IPS DF 19.7 (cell line): ENCODE results near the gene CCDC167.

Experiments used
- DNase-seq: peaks from one replicate; pipeline ENCODE4 v3.0.0-alpha.2; 2013; ENCODE audit warnings: low read depth, low spot score

The CCDC167 gene

DNA sequence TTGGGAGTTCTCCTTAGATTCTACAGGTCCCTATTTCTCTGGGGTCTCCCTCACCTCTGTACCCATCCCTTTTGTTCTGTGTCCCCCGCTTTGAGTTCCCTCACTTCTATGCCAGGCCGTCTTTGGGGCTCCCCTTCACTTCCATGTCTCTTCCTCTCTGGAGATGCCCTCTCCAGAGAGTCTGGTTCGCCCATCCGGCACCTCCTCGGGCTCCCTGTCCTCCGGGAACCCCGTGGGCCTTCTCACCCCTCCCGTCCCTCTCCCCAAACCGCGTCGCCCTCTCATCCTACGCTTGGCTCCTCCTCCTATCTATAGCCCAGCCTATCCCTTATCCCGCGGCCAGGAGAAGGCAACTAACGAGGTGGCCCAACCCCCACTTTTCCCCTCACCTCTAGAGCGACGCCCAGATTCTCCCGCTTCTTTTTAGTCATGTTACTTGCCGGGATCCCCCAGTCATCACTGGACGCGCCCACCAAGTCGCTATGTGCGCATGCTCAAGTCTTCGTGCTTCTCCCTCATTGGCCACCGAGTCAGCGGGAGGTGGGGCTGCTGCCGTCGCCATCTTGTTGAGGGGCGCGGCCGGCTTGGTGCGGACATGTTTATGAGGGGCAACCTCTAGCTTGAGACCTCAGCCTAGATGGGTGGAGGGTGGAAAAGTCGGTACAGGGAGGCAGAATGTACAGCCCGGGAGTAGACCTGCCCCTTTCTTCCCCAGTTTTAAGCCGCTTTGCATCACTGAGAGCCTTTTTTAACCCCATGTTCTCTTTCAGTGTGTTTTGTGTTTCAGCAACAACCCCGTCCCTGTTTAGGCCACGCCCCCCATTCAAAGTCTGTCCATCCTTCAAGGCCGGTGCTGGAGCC is at the start of gene CCDC167:
Gene CCDC167 (minus strand): TSS at position 461 of the 861 bp plus-strand sequence. CDS start 30 bp downstream, at position 431.
- peak; percentile 99 for DNase-seq

DNA sequence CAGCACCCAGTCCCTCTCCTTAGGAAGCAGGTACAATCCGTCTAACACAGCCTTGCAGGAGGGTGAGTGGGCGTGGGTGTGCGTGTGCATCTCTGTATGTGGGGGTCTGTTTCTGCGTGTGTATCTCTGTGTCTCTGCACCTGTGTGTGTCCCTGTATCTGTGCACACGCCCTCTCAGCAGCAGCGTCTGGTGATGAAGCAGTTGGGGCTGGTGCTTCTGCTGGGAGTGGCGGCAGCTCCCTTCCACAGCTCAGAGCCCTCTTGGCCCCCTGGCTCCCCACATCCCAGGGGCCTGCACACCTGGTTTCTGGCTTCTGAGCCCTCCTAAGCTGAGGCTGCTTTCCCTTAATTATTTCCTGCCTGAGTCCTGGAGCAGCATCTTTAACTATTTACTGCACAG is 49.5 kb upstream of the CCDC167 start:
- no peak for DNase-seq

DNA sequence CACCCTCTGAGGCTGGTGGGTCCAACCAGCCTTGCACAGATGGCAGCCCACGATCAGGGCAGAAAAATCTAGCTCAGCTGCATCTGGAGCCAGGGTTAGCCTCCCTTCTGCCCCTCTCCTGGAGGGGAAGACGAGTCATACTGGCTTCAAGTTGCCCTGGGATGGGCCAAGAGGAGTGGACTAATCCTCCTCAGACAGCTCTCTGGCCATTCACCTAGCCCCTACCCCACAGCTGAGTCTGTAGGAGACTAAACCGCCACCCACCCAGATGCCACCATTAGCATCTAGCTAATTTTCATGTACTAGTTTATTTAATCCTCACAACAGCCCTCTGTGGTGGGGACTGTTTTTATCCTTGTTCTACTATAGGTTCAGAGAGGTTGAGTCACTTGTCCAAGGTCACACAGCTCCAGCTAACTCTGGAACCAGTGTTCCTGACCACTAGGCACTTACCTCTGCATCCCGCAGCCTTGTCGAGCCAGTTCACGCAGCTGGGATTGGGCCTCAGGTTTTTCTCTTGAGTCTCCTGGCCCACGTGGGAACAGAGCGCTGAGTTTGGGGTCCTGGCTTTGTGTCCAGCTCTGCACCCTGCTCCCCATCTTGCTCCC is 48.5 kb upstream of the CCDC167 start:
- no peak for DNase-seq

DNA sequence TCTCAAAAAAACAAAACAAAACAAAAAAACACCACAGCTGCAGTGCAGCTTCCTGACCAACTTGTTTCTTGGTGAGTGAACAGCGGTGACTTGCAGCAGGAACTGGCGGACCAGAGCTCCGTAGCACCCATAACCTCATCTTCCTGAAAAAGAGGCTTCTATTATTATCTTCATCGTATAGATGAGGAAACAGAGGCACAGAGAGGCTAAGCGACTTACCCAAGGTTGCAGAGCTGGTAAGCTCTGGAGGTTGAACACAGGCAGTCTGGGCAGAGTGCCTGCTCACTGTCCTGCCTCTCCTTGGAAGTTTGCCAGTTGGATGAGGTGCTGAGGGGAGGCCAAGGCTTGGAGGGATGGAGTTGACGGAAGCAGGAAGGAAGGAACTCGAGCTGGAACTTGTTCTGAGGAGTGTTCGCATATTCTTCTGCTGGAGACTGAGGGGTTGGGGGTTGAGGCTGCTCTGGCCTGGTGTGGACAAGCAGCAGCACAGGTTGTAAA is 47.9 kb upstream of the CCDC167 start:
- DNase-seq = no peak

- no peak for DNase-seq
These were observed 46.6 kb upstream of the CCDC167 start for GRCh38 chr6:37546141-37546871.

DNA sequence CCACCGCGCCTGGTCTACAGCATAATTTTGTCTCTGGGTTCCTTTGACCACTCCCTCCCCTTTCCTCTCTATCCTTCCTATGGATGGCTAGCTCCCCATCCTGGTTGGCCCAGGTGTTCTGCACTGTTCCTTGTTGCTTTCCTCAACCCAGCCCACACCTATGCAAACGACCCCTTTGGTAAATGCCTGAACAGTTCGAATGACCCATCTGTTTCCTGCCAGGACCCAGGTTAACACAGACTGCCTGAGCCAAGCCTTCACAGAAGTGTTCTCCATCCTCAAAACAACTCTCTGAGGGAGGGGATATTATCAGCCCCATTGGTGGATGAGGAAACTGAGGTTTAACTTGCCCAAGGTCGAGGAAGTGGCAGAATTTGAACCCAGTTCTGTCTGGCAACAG is 44.8 kb upstream of the CCDC167 start:
- DNase-seq = no peak

DNA sequence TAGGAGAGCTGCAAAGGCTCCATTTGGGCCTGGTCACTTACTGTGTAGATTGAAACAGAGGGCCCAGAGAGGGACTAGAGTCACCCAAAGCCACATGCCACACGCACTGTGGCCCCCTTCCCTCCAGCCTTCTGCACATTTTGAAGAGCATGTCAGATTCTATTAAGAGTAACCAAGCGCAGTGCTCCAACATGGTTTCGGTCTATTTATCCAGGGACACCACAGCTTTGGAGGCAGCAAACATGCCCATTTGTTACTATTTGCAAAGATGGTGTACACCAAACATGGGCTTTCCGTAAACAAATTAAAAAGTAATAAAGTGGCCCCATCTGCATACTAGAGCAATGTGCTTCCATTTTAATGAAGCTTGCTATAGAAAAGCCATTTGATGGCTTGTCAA is 43.7 kb upstream of the CCDC167 start:
- DNase-seq = no peak

DNA sequence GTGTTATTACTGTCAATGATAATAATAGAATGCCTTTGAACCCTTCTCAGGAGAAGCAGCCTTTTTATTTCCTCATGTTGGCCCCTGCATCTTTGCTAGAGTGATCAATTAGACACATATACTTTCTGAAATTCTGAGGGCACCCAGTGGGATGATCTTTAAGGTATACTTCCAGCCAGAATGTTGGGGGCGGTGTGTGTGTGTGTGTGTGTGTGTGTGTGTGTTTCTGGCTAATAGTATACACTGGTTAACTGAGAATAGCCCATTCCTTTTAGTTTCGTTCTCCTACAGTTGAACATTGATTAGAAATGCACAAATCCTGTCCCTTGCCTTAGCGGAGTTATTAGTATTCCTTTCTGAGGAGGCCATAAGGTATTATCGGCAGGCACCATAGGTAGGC is 41.7 kb upstream of the CCDC167 start:
- no peak for DNase-seq

- DNase-seq = no peak
These were observed 40.7 kb upstream of the CCDC167 start for GRCh38 chr6:37540390-37540789.

GRCh38 chr6:37540029-37540352 is 40.3 kb upstream of the CCDC167 start:
- DNase-seq = no peak

GRCh38 chr6:37539171-37540028 is 39.7 kb upstream of the CCDC167 start:
- no peak for DNase-seq

- no peak for DNase-seq
These were observed 38.4 kb upstream of the CCDC167 start for GRCh38 chr6:37538107-37538506.

DNA sequence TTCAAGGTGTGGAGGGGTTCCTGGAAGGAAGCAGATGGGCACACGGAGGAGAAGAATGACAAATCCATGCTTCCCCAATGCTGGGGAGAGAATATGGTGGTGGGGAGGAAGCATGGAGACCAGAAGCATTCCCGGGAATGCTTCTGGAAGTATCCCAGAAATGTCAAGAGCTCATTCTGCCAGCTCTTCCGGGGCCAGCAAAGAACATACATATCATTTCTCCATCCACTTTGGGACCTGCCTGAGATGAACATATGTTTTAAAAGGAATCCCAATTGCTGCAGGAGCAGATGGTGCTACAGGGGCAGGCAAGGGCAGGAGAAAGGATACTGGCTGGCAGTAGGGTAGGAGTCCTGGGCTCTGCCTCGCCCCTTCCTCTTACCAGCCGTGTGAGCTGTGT is 37.9 kb upstream of the CCDC167 start:
- no peak for DNase-seq

DNA sequence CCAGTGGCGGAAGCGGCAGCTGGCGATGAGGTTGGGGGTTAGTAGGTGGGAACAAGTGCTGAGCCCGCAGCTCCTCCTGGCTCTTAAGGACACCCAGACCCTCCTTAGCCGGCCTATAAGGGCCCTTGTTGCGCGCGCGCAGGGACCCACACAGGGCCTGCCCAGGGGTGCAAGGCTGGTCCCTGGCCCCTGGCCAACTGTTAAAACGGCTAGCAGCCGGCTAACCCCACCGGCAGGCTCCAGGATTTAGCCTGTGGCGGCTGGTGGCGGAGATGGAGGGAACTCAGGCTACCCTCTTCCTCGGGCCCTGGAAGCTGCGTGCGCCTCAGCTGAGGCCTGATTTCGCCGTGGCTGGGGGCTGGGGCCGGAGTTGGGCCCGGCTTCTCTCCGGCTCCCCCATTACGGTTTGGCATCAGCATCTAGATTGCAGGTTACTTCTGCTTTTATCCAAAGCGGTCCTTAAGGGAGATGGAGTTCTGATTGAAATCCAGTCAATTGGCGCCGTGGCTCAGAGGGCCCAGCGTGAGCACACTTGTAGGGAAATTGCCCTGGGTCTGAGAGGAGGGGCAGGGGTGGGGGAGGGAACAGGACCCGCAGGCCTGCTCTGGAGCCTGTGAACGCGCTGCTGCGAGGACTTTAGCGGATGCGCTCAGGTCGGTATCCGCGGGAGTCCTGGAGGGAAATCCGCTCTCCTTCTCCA is 36.9 kb upstream of the CCDC167 start:
- no peak for DNase-seq

DNA sequence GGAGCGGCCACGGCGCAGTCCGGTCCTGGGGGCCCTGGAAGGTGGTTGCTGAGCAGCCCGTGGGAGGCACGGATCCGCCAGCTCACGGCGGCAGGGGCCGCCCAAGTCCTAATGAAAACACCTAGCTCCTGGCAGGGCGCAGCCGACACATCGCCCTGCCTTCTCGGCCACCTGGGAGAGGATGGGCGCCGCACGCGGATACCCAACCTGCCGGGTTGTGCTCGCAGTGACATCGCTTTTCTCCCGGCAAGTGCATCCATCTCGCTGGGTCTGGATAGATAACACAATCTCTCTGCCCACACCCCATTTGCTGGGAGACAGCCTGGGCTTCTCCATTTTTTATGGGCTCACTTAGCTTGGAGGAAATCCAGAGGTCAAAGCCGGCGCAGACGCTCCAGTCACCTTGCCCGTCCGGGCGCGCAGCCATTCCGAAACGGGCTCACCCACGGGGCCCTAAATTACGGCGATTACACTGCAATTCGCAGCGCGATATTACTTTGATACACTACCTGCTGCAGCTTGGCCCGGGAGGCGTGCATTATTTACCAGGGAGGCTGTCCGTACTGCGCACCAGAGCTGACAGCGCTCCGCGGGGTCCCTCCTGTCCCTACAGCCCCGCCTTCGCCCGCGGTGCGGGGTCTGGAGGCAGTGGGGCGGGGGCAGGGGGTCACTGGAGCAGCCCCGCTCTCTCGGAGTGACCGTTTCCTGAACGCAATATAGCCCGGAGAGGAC is 36.2 kb upstream of the CCDC167 start:
- DNase-seq = no peak

- no peak for DNase-seq
These were observed 35.7 kb upstream of the CCDC167 start for GRCh38 chr6:37535428-37535758.

- no peak for DNase-seq
These were observed 35.2 kb upstream of the CCDC167 start for GRCh38 chr6:37534893-37535292.

DNA sequence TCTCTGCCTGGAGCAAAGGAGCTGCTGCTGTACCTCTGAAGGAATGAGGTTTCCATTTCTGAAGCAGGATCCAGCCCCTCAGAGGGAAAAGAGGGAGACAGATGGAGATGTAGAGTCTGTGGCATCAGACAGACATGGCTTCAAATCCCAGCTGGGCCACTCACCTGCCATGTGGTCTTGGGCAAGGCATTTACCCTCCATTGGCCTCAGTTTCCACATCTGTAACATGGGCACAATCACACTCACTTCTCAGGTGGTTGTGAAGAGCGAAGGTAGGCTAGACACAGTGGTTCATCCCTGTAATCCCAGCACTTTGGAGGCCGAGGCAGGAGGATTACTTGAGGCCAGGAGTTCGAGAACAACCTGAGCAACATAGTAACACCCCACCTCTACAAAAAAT is 32.4 kb upstream of the CCDC167 start:
- DNase-seq = no peak

DNA sequence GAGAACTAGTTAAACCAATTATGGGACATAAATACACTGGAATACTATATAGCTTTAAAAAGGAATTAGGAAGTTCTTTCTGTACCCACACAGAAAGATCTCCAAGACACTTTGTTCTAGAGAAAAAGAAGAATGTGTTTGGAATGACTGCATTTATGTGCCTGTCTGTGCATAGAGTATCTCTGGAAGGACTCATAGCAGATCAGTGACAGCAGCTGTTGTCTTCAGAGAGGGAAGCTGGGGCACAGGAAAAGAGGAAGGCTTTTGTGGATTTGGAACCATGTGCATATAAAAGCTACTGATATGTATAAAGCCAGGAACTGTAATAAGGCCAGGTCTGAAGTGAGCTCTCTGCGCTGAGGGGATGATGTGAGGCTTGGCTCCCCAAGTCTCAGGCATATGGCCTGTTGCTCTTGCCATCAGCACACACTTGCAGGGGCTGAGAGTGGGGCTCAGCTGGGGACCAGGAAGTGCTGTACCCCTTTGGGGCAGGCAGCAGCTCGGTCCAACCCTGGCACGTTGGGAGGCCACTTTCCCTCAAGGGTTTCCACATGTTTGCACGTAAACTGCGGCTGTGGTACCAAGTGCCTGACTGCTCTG is 31.8 kb upstream of the CCDC167 start:
- DNase-seq = no peak

- no peak for DNase-seq
These were observed 31.3 kb upstream of the CCDC167 start for GRCh38 chr6:37531026-37531425.
